Activated T-cell treated with anti-CD3 and anti-CD28 coated beads, Interleukin-2, amount 50 U/mL, for 72 hours (primary cell): ENCODE data around the gene UBA3. TPM values are rescaled to one million over a fixed set of nuclear protein-coding genes. Genes with fewer than 3 reads are reported as not detected.

Experiments used
- ATAC-seq, 2 donors: fragments of 150-1000 bp; cut with Tn5 transposase; replicated peaks in 1 of 2; 2 replicates each; pipeline ENCODE4 v1.10.0; 2021; ENCODE audit warnings: moderate library complexity in 2 of 2, mild to moderate bottlenecking in 1 of 2
- DNase-seq, 2 donors: peaks; one replicate each; pipeline ENCODE4 v3.0.0; 2021 to 2022; ENCODE audit warnings: mixed read lengths in 1 of 2
- H3K27ac Mint-ChIP-seq: one replicate; pipeline ENCODE4 v1.8.0; 2022; ENCODE audit warnings: mild to moderate bottlenecking, moderate library complexity, mixed read lengths
- H3K27me3 Mint-ChIP-seq: one replicate; pipeline ENCODE4 v1.8.0; 2022; ENCODE audit warnings: low read depth, mixed read lengths
- H3K36me3 Mint-ChIP-seq, 2 donors: one replicate each; pipeline ENCODE4 v1.8.0; 2022; ENCODE audit warnings: mixed read lengths in 2 of 2, mild to moderate bottlenecking in 1 of 2; ENCODE audit not compliant: insufficient read depth in 2 of 2
- H3K4me1 Mint-ChIP-seq: one replicate; pipeline ENCODE4 v1.8.0; 2022; ENCODE audit warnings: low read depth, mixed read lengths
- H3K4me3 Mint-ChIP-seq, 2 donors: one replicate each; pipeline ENCODE4 v1.8.0; 2022; ENCODE audit warnings: mild to moderate bottlenecking in 2 of 2, mixed read lengths in 2 of 2, moderate library complexity in 2 of 2
- H3K9me3 Mint-ChIP-seq, 2 donors: one replicate each; pipeline ENCODE4 v1.8.0; 2022; ENCODE audit warnings: mixed read lengths in 2 of 2
- total RNA-seq, 2 donors: library from RNA; stranded (reverse); gene quantifications; one replicate each; pipeline ENCODE4 v1.2.3, GENCODE V29; 2022

UBA3 gene
- 10 to 100 TPM; 81.5 to 95.3 TPM for total RNA-seq

DNA sequence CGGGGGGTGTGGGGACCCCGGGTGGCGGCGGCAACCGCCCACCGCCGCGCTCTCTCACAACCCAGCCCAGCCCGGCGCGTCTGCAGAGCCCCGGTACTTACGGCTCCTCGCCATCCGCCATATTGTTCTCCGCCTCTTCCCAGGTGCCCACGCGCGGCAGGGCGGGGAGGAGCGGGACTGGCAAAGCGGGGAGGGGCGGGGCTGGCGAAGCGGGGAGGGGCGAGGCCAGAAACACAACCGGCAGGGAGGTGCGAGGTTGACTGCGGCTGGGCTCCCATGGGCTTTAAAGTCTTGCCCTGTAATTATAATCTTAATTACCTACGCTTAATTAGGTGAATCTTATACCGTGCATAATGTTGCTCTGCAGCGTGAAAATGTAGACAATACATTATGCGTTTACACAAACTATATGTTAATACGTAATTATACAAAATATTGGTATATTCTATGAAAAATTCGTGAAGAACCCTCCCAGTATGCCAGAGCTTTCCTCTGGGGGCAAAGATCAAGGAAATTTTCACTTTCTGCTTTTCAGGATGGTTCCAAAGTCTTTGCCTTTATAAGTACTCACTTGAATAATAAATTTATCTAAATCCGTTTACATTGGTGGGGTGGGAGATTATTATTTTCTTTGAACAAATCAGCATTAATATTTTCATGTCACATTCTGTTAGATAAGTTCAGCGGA, at the start of gene UBA3:
Gene UBA3 (minus strand): TSS at position 133 of the 688 bp plus-strand sequence. CDS start 12 bp downstream, at position 121.
- Mint-ChIP-seq H3K27ac (peak within 1 kb of the TSS; percentile 96), H3K9me3 (no peaks in the 10 kb centered on the region), H3K4me1 (peaks cover 66% of the 10 kb centered on the region), H3K36me3 (peaks cover 7 to 13% of the 10 kb centered on the region in 2 donors), H3K27me3 (no peaks in the 10 kb centered on the region), H3K4me3 (peak within 1 kb of the TSS; percentile 95 to 96)
- peak; percentile 57 to 62 for ATAC-seq
- peak; percentile 92 to 93 for DNase-seq

DNA sequence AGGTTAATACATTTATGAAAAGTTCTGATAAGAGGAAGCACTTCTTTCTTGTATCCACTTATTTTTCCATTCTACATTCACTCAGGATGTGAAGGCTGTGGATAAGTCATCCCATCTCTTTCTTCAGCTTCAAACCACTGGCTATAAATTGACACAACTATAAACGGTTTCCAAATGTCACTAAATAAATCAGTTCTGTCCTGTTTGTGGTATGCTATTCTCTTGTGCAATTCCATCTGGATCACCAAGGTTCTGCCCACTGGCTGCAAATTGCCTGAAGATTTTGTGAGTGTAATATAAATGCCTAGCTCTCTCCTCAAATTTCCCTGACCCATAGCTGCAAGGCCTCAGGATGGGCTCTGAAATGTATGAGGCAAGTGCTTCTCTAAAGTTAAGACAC, 49.4 kb upstream of the UBA3 start:
- H3K36me3 Mint-ChIP-seq, result no peaks in the 10 kb centered on the region
- H3K9me3 Mint-ChIP-seq, result no peaks in the 10 kb centered on the region
- DNase-seq (no peak), ATAC-seq (no peak)
- H3K27me3 Mint-ChIP-seq, result peaks cover 9% of the 10 kb centered on the region
- no peak overlapping the region for H3K4me3 Mint-ChIP-seq
- no peaks in the 10 kb centered on the region for H3K4me1 Mint-ChIP-seq
- no peak overlapping the region for H3K27ac Mint-ChIP-seq

DNA sequence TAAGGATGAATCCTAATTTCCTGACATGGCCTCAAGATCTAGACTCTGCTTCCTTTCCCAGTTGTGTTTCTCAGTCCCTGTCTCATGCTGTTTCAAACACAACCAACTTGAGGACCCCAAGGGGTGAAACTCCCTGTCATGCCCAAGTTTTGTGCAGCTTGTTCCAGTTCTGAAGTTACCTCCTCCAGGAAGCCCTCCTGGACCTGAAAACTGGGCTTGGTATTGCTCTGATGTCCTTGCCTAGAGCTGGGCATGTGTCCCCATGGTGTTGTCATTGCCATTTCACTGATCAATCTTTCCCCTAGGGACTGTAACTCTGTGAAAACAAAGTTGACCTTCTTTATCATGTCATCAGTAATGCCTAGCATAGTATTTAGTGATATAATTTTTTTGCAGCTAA, 48.3 kb upstream of the UBA3 start:
- Mint-ChIP-seq H3K9me3 (no peaks in the 10 kb centered on the region), H3K4me1 (no peaks in the 10 kb centered on the region), H3K27ac (no peak overlapping the region), H3K4me3 (no peak overlapping the region), H3K36me3 (no peaks in the 10 kb centered on the region), H3K27me3 (peaks cover 9% of the 10 kb centered on the region)
- no peak for DNase-seq
- no peak for ATAC-seq

DNA sequence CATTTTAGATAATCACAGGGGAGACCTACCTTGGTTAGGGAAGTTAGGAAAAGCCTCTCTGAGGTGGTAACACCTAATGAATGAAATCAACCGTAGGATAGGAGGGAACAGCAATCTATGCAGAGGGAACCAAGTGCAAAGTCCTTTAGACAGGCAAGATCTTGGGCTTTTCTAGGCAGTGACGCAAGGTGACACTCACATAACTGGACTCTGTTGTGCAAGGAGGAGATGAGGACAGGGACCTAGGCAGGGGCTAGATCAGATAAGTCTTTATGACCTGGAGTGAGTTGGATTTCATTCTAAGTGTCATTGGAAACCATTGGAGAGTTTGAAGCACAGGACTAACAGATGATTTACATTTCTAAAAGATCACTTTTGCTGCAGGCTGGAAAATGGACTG, 46.8 kb upstream of the UBA3 start:
- Mint-ChIP-seq H3K36me3 (no peaks in the 10 kb centered on the region), H3K4me1 (no peaks in the 10 kb centered on the region), H3K9me3 (no peaks in the 10 kb centered on the region), H3K27ac (no peak overlapping the region), H3K4me3 (no peak overlapping the region), H3K27me3 (peaks cover 9% of the 10 kb centered on the region)
- DNase-seq (no peak), ATAC-seq (no peak)

DNA sequence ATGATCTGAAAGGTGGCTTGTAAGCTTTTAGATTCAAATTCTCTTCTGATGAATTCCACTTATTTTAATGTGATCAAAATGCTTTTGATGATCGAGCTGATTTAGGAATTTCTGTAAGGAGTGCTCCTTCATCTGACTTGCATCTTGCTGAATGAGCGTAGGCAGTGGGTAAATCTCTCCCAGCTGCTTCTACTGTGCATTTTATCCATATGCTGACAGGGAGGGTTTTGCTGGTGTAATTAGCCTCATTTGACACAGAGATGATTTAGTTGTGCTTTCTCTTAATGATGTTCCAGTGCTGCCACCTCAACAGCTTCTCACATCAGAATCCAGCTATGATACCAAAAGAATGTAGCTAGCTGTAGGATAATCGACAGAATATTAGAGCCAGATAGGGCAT, 46.1 kb upstream of the UBA3 start:
- DNase-seq (no peak), ATAC-seq (no peak)
- Mint-ChIP-seq H3K9me3 (no peaks in the 10 kb centered on the region), H3K27me3 (peaks cover 9% of the 10 kb centered on the region), H3K4me1 (peaks cover 2% of the 10 kb centered on the region), H3K36me3 (no peaks in the 10 kb centered on the region), H3K4me3 (no peak overlapping the region), H3K27ac (no peak overlapping the region)

DNA sequence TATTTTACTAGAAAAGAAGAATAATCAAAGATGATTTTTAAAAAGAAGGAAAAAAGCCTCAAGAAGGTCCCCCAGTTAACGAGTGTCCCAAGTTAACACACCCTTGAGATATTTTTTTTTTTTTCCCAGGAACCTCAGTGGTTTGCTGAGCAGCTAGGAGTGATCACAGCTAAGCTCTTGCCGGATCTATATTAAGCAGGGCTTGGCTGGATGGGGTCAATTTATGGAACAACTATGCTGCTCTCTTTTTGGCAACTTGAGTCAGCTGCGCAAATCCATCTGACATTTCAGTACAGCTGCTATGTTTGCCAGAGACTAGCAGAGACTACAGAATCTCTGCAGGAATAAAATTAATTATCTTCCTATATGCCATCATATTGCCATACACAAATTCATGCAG, 42.2 kb upstream of the UBA3 start, which contains the start of gene LMOD3:
Gene LMOD3 (minus strand): TSS at position 193 of the 400 bp plus-strand sequence. CDS start 209 bp downstream, outside the sequence.
- DNase-seq, result no peak

DNA sequence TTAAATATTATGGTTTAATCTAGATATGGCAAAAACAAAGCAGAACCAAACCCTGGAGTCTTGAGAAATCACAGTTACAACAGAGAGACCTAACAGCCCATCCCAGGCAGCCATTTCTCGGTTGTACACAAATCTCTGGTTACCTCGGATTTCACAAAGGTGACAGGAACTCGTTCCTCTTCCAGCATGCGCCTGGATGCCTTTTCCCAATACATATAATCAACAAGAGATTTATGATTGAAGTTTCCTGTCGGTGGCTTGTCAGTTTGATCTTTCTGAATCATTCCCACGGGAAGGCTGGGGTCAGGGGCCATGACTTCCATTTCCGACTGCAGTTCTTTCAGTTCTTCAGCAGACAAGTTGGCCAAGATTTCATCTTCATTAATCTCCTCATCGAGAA, 41.8 kb upstream of the UBA3 start:
- H3K9me3 Mint-ChIP-seq, result no peaks in the 10 kb centered on the region
- no peaks in the 10 kb centered on the region for H3K36me3 Mint-ChIP-seq
- H3K4me1 Mint-ChIP-seq, result peaks cover 7% of the 10 kb centered on the region
- no peak for DNase-seq
- H3K27me3 Mint-ChIP-seq, result peaks cover 5% of the 10 kb centered on the region
- no peak for ATAC-seq
- H3K4me3 Mint-ChIP-seq, result no peak overlapping the region
- H3K27ac Mint-ChIP-seq, result peak overlapping the region; percentile 50

More for the DNA sequence above, 42.2 kb upstream of the UBA3 start, which contains the start of gene LMOD3:
- ATAC-seq, result no peak
- Mint-ChIP-seq H3K4me3 (no peak within 1 kb of the TSS), H3K4me1 (peaks cover 7% of the 10 kb centered on the region), H3K36me3 (no peaks in the 10 kb centered on the region), H3K9me3 (no peaks in the 10 kb centered on the region), H3K27me3 (peaks cover 9% of the 10 kb centered on the region), H3K27ac (peak within 1 kb of the TSS; percentile 50)

DNA sequence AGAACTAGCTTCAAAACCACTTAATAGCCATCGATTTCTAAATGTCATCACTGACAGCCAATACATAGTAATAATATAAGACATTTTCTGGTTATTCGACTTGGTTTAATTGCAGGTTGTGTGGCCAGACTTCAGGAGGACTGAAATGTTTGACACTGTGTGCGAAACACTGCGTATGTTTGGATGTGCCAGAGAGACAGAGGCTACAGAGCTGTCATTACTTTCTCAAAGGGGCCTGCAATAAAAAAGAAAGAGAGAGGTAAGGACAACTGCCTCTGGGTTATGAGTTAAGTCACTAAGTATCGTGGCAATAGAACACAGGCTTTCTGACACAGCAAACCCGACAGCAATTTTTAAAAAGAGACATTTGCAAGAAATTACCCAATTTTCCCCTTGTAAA, 41.3 kb upstream of the UBA3 start:
- no peak for DNase-seq
- H3K4me3 Mint-ChIP-seq, result no peak overlapping the region
- peaks cover 7% of the 10 kb centered on the region for H3K4me1 Mint-ChIP-seq
- no peak for ATAC-seq
- H3K27ac Mint-ChIP-seq, result peak overlapping the region; percentile 50
- H3K27me3 Mint-ChIP-seq, result peaks cover 1% of the 10 kb centered on the region
- no peaks in the 10 kb centered on the region for H3K36me3 Mint-ChIP-seq
- H3K9me3 Mint-ChIP-seq, result no peaks in the 10 kb centered on the region

DNA sequence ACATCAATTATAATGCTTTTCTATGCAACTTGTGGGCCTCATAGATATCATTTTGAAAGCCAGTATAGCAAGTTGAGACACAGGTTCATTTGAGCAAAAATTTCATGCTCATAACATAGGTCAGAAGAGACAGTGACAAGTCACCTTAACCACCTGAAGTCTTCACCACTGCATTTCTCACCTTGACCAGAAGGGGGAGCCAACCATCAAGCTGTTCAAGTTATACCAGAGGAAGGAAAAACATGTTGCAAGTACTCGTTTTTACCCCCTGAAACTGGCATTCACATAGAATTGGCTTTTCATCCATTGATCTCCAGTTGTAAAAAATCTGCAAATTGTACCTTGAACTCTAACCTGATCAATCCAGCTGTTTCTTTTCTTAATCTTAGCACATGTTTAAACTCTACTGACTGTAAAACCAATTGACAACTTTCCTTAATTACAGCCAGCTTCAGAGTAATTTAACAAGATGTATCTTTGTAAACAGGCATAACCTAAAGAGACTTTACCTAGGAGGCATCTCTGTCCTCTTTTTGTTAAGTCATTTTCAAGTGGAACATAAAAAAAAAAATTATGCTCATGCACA, 40.8 kb upstream of the UBA3 start:
- no peaks in the 10 kb centered on the region for H3K9me3 Mint-ChIP-seq
- ATAC-seq, result peak; percentile 71 to 79
- H3K27me3 Mint-ChIP-seq, result no peaks in the 10 kb centered on the region
- DNase-seq, result peak; percentile 77 to 85
- no peaks in the 10 kb centered on the region for H3K36me3 Mint-ChIP-seq
- no peak overlapping the region for H3K27ac Mint-ChIP-seq
- H3K4me1 Mint-ChIP-seq, result peaks cover 7% of the 10 kb centered on the region
- H3K4me3 Mint-ChIP-seq, result no peak overlapping the region

DNA sequence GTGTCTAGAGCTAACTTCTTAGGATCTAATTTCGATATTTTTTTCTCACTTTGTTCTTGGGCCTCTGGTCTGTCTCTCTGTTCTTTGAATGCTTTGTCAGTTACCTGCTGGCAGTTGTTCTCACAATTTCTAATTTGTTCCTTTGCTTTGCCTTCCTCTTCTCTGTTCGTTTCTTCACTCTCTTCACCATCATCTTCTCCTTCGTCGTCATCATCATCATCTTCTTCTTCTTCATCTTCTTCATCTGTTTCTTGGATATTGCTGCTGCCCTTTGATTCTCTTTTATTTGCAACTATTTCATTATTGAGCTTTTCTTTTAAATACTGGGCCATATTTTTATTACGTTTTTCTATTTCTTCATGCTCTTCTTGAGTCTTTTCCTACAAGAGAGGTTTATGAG, 39.5 kb upstream of the UBA3 start:
- H3K27me3 Mint-ChIP-seq, result no peaks in the 10 kb centered on the region
- no peaks in the 10 kb centered on the region for H3K36me3 Mint-ChIP-seq
- no peak for DNase-seq
- H3K9me3 Mint-ChIP-seq, result no peaks in the 10 kb centered on the region
- no peak for ATAC-seq
- H3K4me1 Mint-ChIP-seq, result peaks cover 7% of the 10 kb centered on the region
- no peak overlapping the region for H3K4me3 Mint-ChIP-seq
- H3K27ac Mint-ChIP-seq, result no peak overlapping the region

DNA sequence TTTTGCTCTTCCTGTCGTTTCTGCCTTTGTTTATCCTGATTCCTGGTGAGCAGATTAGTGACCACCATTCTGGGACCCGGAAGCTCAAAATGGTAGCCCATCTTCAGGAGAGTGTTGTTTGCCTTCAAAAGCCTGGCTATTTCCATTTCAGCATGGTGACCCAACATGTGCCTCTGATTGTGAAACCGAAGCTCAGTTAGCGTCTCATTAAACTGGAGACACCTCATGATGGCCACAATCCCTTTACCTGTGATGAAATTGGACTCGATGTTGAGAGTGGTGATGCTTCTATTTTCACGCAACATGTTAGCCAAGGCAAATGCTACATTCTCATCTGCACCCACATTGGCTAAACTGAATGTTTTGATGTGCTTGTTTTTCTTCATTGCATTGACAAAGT, 39.0 kb upstream of the UBA3 start:
- Mint-ChIP-seq H3K4me3 (no peak overlapping the region), H3K27me3 (no peaks in the 10 kb centered on the region), H3K9me3 (no peaks in the 10 kb centered on the region), H3K36me3 (no peaks in the 10 kb centered on the region), H3K4me1 (peaks cover 7% of the 10 kb centered on the region), H3K27ac (no peak overlapping the region)
- DNase-seq (no peak), ATAC-seq (no peak)

DNA sequence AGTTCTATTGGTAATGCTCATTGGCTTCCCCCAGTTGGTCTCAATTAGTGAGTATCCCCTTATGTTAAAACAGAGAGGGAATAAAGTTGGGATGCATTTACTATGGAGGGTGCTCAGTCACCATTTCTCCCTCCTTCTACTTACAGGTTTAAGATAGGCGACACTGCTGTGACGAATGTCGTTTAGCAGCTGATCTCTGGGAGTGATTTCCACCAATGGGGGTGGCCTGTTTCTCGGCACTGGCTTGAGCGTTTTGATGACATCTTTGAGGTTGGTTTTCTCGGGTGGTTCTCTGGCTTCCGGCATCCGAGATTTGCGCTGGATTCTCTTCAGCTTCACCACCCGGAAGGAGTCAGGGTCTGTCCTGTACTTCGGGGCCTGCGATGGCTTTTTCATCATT, 38.4 kb upstream of the UBA3 start:
- Mint-ChIP-seq H3K27ac (no peak overlapping the region), H3K9me3 (no peaks in the 10 kb centered on the region), H3K4me3 (no peak overlapping the region), H3K27me3 (no peaks in the 10 kb centered on the region), H3K4me1 (peaks cover 13% of the 10 kb centered on the region), H3K36me3 (no peaks in the 10 kb centered on the region)
- DNase-seq, result no peak
- no peak for ATAC-seq

DNA sequence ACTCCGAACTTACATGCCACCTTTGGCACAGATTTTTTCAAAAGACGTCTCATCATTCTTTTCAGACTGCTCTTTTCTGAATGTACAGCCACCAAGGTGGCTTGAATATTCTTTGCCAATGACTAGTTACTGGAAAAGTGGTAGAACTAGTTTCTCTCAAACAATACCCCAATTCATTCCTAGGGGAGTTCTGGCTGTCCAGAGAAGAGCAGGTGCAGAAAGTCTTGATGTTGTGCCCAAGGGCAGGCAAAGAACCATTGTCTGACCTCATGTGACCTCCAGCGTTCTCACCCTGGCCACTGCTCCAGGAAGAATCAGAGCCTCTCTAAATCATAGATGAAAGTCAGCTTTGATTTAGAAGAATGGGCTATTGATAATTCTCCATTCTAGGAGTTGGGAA, 36.7 kb upstream of the UBA3 start:
- H3K4me1 Mint-ChIP-seq, result peaks cover 18% of the 10 kb centered on the region
- H3K27ac Mint-ChIP-seq, result no peak overlapping the region
- DNase-seq (no peak), ATAC-seq (no peak)
- no peaks in the 10 kb centered on the region for H3K9me3 Mint-ChIP-seq
- H3K4me3 Mint-ChIP-seq, result no peak overlapping the region
- no peaks in the 10 kb centered on the region for H3K36me3 Mint-ChIP-seq
- no peaks in the 10 kb centered on the region for H3K27me3 Mint-ChIP-seq

DNA sequence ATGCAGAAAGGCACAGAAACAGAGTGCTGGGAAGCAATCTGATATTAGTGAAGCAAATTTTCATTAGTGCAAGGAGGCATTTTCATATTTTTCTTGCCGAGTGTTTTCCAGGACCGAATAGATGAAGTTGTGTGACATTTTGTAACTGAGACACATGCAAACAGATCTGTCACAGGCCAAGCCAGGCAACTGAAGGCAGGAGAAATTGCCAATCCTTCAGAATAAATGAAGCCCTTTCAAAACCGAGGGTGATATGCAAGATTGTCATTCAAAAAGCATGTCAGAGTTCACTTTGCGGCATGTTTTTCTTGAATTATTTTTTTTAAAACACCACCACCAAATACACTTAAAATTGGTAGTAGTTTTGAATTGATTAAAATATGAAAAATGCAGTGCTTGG, 36.0 kb upstream of the UBA3 start:
- ATAC-seq (no peak), DNase-seq (no peak)
- Mint-ChIP-seq H3K36me3 (no peaks in the 10 kb centered on the region), H3K4me3 (no peak overlapping the region), H3K9me3 (no peaks in the 10 kb centered on the region), H3K27ac (no peak overlapping the region), H3K4me1 (peaks cover 16% of the 10 kb centered on the region), H3K27me3 (no peaks in the 10 kb centered on the region)
